SK-N-SH (cell line): ENCODE data around the gene FAM20A.

Source experiments
- CHD2 ChIP-seq: fragments of 150-350 bp; IDR thresholded peaks from 2 replicates; pipeline ENCODE4 v1.6.1; 2018; ENCODE audit warnings: low read length; ENCODE audit not compliant: partially characterized antibody
- ELF1 ChIP-seq: IDR thresholded peaks from 2 replicates; pipeline ENCODE4 v1.4.0; 2012
- EP300 ChIP-seq, 2 experiments: IDR thresholded peaks; 2 replicates each; pipeline versions ENCODE4 v1.4.0 to v1.6.1; 2012; ENCODE audit warnings: borderline replicate concordance in 1 of 2, low read depth in 1 of 2, low read length in 1 of 2
- GABPA ChIP-seq: IDR thresholded peaks from 2 replicates; pipeline ENCODE4 v1.4.0; 2012; ENCODE audit warnings: low read depth, mild to moderate bottlenecking
- MXI1 ChIP-seq: IDR thresholded peaks from 2 replicates; pipeline ENCODE4 v1.6.1; 2012; ENCODE audit warnings: mild to moderate bottlenecking, low read depth, low read length, improper control_type of control experiment
- RAD21 ChIP-seq: IDR thresholded peaks from 2 replicates; pipeline ENCODE4 v1.6.1; 2012; ENCODE audit warnings: mild to moderate bottlenecking, low read length
- RCOR1 ChIP-seq: fragments of 150-350 bp; IDR thresholded peaks from 2 replicates; pipeline ENCODE4 v1.6.1; 2017; ENCODE audit warnings: antibody characterized with exemption, low read length
- SIN3A ChIP-seq: IDR thresholded peaks from 2 replicates; pipeline ENCODE4 v1.6.1; 2012; ENCODE audit warnings: low read depth, mild to moderate bottlenecking, low read length, moderate library complexity, borderline replicate concordance
- TAF1 ChIP-seq: IDR thresholded peaks from 2 replicates; pipeline ENCODE4 v1.6.1; 2012; ENCODE audit warnings: low read depth, mild to moderate bottlenecking, low read length, moderate library complexity, borderline replicate concordance
- TCF12 ChIP-seq: IDR thresholded peaks from 2 replicates; pipeline ENCODE4 v1.4.0; 2012
- YY1 ChIP-seq: IDR thresholded peaks from 2 replicates; pipeline ENCODE4 v1.4.0; 2012; ENCODE audit warnings: low read depth, mild to moderate bottlenecking
- TF ChIP-seq, protein P1 (sequence below): fragments of 200-600 bp; sonication (generic); IDR thresholded peaks from 2 replicates; pipeline ENCODE4 v1.6.1; 2017; ENCODE audit warnings: antibody characterized with exemption, mild to moderate bottlenecking, moderate library complexity
- TF ChIP-seq, protein P2 (sequence below): IDR thresholded peaks from 2 replicates; pipeline ENCODE4 v1.4.0; 2012; ENCODE audit warnings: low read depth

DNA sequence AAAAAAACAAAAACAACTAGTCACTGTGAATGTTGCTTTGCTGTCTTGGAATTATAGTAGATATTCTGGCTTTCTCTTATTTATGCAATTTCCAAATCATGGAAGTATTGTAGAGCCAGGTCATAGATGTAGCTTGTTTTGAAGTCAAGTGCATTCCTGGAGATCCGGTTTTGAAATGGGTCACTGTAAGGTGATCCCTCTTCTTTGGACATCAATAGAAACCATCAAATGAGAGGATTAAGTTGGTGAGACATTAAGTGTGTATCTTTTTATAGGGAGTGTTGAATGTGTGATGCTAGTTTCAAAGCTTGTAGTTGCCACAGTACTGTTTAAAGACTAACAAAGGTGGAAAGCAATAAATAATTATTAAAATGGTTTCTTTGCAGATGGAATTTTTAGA, 84.4 kb downstream of the FAM20A start:
- no peak for TF ChIP-seq GABPA
- TF ChIP-seq, protein P1, sequence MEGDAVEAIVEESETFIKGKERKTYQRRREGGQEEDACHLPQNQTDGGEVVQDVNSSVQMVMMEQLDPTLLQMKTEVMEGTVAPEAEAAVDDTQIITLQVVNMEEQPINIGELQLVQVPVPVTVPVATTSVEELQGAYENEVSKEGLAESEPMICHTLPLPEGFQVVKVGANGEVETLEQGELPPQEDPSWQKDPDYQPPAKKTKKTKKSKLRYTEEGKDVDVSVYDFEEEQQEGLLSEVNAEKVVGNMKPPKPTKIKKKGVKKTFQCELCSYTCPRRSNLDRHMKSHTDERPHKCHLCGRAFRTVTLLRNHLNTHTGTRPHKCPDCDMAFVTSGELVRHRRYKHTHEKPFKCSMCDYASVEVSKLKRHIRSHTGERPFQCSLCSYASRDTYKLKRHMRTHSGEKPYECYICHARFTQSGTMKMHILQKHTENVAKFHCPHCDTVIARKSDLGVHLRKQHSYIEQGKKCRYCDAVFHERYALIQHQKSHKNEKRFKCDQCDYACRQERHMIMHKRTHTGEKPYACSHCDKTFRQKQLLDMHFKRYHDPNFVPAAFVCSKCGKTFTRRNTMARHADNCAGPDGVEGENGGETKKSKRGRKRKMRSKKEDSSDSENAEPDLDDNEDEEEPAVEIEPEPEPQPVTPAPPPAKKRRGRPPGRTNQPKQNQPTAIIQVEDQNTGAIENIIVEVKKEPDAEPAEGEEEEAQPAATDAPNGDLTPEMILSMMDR = no peak
- TF ChIP-seq, protein P2, sequence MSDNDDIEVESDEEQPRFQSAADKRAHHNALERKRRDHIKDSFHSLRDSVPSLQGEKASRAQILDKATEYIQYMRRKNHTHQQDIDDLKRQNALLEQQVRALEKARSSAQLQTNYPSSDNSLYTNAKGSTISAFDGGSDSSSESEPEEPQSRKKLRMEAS = no peak
- TF ChIP-seq ELF1 = no peak
- TF ChIP-seq YY1 = no peak
- no peak for TF ChIP-seq TAF1
- TF ChIP-seq RAD21 = no peak
- no peak for TF ChIP-seq RCOR1
- TF ChIP-seq CHD2 = no peak
- TF ChIP-seq EP300 (IDR thresholded peaks at IDR 0.05; ENCODE audit: borderline replicate concordance in 1 of 2, low read depth in 1 of 2, low read length in 1 of 2) = no peak
- TF ChIP-seq SIN3A = no peak
- no peak for TF ChIP-seq TCF12
- no peak for TF ChIP-seq MXI1
